HG03565 (cell line): Measurements from ENCODE around the gene PTPRR.

ENCODE experiments used
- ATAC-seq: cut with Tn5 transposase; IDR thresholded peaks from one replicate; pipeline ENCODE4 v1.9.1; 2021; ENCODE audit warnings: mild to moderate bottlenecking, moderate library complexity; ENCODE audit not compliant: unreplicated experiment

Gene PTPRR

DNA sequence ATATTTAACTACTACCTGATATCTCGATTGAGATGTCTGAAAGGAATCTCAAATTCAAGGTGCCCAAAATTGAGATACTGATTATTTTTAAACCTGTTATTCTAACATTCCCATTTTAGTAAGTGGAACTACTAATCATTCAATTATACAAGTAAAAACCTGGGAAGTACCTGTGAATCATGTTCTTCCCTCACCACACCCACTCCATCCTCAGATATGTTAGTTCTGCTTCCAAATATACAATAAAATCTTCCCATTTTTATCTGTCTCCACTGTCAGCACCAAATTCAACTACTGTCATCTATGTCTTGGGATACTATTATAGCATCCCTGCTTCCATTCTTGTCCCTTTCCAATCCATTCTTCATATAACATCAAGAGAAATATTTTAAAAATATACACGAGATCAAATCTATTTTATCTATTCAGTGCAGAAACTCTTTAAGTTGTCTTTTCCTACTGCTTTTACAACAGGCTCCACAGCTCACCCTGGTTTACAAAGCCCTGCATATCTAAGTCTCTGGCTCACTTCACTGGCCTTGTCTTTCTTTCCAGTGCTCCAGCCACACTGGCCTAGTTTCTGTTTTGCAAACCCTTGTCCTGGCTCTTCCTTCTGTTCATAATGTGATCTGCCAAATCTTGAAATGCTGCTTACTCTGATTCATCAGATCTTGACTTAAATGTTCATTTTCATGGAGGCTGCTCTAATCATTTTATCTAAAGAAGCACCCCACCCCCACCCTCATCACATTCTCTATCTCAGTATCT lies 122.3 kb downstream of the PTPRR start:
- no peak for ATAC-seq

DNA sequence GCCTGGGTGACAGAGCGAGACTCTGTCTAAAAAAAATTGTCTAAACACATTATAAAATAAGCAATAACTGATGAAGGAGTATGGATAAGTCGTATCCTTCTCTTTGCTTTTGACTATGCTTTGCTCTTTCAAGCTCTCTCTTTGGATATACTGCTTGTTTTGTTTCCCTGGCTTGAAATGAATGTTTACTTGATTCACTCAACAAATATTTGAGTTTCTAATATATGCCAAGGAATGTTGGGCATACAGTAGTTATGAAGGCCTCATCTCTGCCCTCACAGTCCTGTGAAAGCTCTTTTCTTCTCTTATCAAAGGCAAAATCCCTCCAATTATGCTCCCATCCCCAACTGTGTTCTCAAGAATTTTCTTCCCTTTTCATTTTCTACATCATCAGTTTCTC lies 123.5 kb downstream of the PTPRR start:
- no peak for ATAC-seq

DNA sequence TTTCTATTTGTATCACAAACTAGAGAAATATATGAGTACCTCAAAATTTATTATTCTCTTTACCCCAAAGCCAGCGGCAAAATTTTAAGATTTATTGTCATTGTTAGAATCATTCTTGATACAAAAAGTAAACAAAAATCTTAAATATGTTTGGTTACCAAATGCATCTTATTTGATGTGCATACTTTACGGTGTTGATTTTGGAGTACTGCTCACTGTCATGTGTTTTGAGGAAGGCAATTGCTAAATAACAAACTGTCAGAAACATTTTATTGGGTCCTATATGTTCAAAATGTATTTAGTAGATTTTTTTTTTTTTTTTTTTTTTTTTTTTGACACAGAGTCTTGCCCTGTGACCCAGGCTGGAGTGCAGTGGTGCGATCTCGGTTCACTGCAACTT lies 124.9 kb downstream of the PTPRR start:
- ATAC-seq: no peak

DNA sequence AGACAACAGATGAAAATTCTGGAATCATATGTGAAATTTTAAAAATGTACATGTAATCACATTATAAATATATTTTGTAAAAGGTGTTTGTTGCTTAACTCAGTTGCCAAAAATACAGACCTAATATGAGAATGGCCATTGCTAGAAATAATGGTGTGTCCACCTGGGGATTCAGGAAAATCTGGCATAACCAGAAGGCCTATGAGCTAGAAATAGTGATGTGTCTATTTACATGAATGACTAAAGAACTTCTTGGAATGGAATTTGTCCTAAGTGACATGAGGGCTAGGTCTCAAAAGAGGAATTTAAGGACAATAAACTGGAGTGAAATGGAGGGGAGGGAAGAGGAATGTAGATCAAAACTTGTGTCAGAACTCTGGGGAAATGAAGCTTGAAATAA lies 126.4 kb downstream of the PTPRR start:
- no peak for ATAC-seq

DNA sequence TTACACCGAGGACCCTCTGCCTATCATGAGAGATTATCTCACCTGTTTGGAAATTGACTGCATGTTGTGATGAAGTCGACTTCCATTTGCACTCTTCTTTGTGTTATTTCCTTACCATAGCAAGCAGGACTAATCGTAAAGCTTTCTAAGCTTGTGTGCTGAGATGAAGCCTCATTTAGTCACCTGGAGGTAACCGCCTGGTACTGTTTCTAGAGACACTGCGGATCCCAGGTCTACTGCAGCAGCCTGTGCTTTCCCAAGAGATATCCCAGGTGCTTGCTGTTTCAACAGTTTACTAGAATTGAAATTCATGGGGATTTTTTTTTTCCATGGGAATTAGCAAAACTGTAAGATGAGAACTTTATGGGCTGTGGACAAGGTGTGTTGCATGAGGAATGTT lies 131.8 kb downstream of the PTPRR start:
- ATAC-seq: no peak

DNA sequence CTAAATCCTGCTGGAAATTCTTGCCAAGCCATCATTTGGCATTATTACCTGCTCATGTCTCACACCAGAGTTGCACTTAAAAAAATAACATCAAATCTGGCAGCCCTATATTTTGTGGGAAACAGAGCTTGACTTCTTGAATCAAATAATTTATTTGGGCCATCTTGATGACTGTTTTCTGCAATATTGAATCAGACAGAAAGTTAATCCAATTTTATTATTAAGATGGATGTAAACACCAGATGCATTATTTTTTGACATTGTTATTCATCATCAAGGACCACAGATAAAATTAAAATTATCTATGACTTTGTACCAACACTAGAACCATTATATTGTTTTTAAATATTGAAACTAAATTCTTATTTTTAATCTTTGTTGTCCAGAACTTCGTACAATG lies 132.9 kb downstream of the PTPRR start:
- no peak for ATAC-seq

DNA sequence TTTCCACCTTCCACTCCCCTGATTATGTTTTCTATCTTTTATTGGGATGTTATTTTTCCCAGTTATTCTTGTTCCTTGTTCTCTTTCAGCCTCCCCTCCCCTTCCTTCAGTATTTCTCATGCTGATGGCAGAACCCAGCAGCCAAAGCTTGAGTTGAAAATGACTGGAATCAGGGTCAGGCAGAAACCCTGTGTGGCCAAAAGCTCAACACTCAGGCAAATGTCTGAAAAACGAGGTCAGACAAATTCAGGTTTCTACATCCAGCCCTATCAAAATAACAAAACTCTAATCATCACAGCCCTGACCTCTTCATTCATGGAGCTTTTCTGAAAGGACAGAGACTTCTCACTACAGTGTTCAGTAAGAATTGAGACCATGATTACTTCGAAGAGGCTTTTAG lies 134.6 kb downstream of the PTPRR start:
- ATAC-seq: no peak

DNA sequence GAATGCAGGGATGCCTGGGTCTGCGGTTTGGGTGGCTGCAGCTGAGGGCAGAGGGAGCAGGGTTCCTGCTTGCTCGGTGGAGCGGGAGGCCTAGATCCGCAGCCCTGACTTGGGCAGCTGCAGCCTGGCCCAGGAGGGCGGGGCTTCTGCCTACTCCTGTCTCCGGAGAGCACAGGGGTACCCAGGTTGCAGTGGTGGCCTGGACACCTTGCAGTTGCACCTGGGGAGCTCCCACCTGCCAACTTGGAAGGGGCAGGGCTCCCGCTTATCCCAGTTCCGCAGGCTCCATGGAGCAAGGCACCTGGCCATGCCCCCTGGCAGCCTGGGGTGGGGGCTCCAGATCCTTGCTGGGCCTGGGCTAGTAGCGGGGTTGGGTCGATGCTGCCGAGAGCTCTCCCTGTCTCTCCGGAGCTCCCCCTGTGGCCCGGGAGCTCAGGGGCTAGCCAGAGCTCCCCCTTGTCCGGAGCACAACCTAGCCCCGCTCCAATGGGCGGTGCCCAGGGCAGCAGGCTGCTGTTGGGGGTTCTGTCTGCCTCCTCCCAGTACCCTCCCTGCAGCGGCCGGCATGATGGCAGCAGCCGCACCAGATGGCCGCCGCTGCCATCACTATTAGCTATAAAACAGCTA lies 136.4 kb downstream of the PTPRR start:
- no peak for ATAC-seq

DNA sequence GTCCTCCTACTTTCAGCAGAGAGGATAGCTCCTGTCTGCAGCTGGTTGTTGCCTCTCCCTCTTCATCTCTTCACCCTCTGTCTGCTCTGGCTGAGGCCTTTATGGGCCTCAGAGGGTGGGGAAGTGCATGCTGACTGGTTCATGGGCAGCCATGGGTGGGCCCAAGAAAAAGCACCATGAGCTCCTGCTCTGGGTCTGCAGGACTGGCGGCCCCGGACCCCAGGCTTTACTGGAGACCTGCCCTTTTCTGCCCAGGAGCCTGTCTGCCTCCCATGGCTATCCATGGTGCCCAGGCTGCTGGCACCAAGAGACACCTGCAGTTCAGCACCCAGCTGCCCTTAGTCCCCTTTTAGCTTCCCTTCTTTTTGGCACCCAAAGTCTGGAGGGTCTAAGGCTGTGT lies 137.1 kb downstream of the PTPRR start:
- no peak for ATAC-seq

DNA sequence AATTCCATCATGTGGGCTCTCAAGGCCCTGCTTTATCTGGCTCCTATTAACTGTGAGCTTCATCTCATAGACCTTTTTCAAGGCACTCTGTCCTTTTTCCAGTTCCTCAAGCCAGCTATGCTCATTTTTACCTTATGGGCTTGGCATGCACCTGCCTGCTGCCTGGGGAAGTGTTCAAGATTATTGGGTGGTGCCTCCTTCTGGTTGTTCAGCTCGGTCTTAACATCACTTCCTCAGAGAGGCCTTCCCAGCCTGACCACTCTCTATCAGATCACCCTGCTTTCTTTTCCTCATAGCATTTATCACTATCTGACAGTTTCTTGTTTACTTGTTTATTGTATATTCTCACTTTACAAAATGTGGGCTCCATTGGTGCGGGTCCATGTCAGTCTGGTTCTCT lies 141.3 kb downstream of the PTPRR start:
- no peak for ATAC-seq

DNA sequence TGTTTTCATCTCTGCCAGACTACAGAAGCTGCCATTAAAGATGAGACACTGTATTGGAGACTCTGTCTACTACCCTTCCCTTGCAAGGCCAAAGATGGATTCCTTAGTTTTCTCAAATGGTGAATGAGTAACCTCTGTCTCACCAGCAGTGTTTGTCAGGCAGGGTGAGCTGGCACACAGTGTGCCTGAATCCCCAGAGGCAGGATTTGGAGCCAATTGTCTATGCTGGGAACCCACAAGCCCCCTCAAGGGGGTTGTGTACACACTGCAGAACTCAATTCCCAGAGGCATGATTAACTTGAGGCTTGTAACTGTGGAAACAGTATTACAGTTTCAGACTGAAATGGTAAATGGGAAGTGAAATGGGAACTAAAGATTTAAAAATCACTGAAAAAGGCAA lies 146.5 kb downstream of the PTPRR start:
- ATAC-seq: no peak

DNA sequence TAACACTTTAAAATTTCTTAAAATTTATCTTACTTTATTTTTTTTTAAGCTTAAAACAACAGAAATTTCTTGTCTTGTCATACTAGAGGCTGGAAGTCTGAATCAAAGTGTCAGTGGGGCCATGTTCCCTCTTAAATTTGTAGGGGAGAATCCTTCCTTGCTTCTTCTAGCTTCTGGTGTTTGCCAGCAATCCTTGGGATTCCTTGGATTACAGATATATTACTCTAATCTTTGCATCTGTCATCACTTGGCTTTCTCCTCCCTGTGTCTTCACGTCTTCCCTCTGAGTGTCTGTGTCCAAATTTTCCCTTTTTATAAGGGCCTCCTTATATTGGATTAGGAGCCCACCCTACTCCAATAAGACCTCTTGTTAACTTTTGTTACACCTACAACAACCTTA lies 147.7 kb downstream of the PTPRR start:
- no peak for ATAC-seq

DNA sequence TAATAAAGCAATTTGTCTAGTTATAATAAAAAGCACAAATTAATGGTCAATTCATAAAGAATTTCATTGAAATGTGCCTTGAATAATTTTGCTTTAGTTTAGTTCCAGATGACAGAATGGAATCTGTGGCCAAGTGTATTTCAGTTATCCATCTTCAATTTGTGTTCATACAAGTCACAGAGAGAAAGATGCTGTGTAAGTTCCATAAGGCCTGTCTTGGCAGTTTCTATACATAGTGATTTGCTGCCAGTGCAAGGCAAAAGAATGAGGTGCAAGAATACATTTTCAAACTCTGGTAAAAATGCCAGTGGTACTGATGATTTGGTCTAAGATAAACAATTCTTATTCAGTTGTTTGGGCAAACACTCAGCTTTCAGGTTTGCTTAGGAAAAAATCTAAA lies 149.0 kb downstream of the PTPRR start:
- no peak for ATAC-seq

DNA sequence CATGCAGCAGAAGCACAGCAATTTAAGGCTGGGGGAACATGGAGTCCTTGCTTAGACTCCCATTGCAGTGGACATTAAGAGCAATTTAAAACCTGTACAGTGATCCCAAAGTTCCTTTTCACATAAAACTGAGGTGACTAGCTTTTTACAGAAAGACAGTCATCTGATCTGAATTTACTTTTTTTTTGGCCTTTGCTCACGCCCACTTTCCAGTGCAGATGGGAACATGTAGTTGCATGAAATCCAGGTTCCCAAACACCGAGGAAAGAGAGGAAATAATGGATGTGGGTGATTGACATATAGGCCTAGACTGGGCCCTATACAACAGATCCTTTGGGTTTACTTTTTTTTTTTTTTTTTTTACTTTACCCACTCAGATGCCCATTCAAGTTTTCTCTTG lies 156.9 kb downstream of the PTPRR start:
- ATAC-seq: no peak

DNA sequence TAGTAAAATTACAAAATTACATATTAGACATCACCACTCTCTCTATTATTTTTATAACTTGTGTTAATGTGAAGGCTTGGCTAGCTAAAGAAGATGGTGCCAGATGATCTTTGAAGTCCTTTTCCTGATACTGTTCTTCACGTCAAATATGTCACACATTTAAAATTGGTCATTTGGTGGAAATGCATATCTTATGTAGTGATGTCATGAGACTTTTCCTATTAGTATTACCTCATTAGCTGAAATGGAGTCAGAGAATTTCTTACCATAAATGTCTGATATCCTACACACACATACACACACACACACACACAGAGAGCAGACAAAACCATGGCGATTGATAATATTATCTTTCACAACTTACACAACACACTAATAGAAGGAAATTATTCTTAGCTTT lies 158.5 kb downstream of the PTPRR start:
- ATAC-seq: no peak

DNA sequence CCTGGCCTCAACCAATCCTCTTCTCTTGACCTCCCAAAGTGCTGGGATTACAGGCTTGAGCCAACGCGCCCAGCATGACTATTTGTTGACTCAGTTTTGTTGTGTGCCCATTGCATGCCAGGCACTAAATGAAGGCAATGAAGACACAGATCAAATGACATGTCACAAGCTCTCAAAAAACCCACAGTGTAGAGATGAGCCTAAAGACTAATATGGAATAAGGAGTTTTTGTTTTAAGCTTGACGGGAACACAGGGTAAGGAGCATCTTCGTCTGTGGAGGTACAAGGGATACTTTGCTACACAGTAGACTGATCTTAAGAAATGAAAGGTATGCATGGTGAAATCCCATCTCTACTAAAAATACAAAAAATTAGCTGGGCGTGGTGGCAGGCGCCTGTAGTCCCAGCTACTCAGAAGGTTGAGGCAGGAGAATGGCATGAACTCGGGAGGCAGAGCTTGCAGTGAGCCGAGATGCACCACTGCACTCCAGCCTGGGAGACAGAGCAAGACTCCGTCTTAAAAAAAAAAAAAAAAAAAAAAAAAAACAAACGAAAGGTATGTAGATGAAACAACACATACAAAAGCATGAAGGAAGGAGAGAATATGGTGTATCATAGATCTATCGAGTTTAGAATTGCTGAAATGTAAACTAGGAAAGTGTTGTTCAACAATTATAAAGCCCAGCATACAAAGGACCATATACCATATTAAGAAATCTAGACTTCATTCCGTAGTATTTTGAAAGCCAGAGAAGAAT lies 161.2 kb downstream of the PTPRR start:
- ATAC-seq: no peak

DNA sequence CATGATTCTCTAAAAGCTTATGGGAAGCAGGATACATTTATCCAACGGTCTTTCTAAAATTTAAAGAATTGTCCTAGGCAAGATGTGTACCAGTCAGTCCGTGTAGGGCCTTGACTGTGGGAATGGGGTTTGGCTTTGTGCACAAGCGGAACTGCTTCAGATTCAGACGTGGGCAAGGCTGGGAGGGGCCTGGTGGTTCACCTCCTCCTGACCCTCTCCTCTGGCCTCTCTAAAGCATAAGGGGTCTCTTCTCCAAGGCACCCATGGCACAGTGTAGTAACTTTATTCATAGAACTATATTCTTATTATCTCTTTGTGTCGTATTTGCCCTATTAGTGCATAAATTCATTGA lies 162.1 kb downstream of the PTPRR start:
- ATAC-seq: no peak

DNA sequence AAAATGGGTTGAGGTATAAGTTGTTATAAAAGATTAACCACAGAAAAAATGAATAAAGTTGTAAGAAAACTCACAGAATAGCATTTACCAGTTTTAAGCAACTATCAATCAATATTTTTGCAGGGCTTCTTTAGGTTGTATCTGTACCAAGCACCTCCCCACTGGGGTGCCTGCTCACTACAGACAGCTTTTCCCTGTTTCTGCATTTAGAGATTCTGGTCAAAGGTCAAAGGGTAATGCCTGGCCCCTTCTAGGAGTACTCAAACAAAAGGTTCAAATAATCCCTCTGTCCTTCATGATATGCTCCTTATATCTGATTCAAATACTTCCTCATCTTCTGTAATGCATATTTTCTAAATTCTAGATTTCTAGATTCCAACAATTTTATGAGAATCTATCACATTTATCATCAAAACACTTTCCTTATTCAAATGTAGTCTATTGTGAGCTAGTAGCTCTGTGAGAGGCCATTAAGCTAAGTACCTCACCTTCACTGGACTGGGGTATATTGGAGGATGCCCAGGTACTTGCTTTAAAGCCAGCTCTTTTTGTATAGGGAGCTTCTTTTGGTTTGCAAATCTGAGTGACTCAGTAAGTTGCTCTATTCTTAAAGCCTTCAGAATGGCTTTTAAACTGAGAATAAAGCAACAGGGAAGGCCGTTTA lies 162.6 kb downstream of the PTPRR start:
- no peak for ATAC-seq

DNA sequence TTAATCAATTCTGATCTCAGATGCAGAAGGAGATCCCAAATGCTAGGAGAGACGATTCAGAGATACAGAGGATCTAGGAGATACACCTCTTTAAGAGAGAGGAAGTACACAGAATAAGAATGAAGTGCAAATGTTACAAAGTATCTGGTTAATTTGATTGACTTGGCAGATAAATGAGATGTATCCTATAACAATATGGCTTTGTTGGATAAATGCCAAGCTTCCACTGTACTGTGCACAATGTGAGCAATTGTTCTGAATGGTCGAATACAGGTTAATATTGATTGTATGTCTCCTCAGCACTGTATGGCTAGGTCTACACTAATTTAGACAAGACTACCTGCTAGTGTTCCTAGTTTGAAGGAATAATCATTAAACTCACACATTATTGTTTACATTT lies 163.7 kb downstream of the PTPRR start:
- no peak for ATAC-seq

DNA sequence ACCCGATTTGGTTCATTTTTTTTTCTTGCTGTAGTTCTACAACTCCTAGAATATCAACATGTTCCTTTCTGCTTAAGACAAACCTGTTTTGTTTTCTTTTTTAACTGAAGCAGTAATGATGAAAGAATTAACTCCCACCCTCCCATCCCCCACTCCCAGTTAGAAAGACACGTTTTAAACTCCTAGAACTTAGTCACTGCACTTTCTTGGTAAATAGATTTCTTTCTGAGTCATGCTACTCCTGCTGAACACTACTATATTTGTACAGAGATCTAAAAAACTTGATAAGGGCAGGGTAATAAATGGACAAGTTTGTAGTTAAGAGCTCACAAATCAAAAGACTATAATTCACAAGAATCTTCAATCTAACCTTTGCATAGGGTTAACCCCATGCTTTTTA lies 164.4 kb downstream of the PTPRR start:
- no peak for ATAC-seq

DNA sequence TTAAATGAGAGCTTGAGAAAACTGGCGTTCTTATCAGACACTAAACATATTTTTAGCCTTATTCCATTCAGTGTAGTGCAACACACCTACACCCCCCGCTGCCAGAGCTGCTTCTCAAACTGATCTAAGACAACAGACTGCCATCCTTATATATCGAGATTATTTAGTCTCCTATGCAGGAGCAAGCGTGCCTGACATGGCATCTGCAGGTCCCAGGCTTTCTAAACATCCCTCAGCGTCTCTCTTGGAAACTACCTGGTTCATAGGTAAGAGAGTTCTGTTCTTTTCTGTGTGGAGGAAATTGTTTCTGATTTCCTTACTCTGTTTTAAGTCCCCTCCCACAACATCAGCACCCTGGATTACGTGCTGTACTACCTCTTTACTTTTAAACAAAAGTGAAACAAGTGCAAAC lies 166.2 kb downstream of the PTPRR start:
- no peak for ATAC-seq

DNA sequence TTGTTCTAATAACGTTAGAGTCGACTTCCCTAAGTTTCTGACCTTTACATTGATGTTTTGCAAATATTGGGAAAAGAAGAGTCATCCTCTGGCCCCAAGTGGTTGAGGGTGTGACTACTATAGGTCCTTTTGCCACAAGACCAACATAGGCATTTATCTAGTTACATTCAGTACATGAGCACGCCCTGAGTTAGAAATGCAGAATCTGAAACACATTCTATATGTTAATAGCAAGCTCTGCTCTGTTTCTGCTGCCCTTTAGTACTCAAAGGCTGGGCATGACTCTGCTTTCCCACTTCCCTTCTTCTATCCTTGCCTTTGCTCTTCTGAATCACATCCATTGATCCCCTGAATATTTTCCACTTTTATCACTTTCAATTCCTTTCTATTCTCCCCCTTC lies 168.2 kb downstream of the PTPRR start:
- ATAC-seq: no peak
